ENCODE results near the gene FAM204A. TPM values are rescaled to one million over a fixed set of nuclear protein-coding genes. Genes with fewer than 3 reads are reported as not detected.

The FAM204A gene
- total RNA-seq, 5 donors from 2014 or later (not counting 1 experiment from before 2014, with no cell fraction given) = 57.1 to 63.3 (median 58.0) TPM

- WGBS (ENCODE audit: insufficient coverage) = no CpG with 5 or more reads among the region's 1 CpG
- POLR2A ChIA-PET = no interaction called here
- DNase-seq (no peak), ATAC-seq (replicated peaks in 1 of 4) (no peak)
- Histone ChIP-seq H3K4me1 (ENCODE audit: control insufficient read depth in 1 of 2, extremely low read depth in 1 of 2, insufficient read depth in 2 of 2, low read length in 2 of 2) (peaks cover 15 to 19% of the 10 kb centered on the region in 2 experiments), H3K27ac (ENCODE audit: low read length) (no peak overlapping the region), H3K9me3 (no peaks in the 10 kb centered on the region), H3K4me3 (ENCODE audit: control insufficient read depth in 1 of 2, extremely low read depth in 1 of 2, low read length in 1 of 2) (no peak overlapping the region), H3K36me3 (ENCODE audit: control insufficient read depth in 2 of 2, extremely low read depth in 1 of 2, insufficient read depth in 1 of 2, low read length in 1 of 2) (peaks cover 7 to 39% of the 10 kb centered on the region in 2 donors), H3K27me3 (replicated peaks in 1 of 2; ENCODE audit: control insufficient read depth in 2 of 2, extremely low read depth in 1 of 2, insufficient read depth in 2 of 2, low read length in 1 of 2) (no peaks in the 10 kb centered on the region)
- Mint-ChIP-seq H3K27me3 (no peaks in the 10 kb centered on the region), H3K4me3 (no peak overlapping the region), H3K9me3 (no peaks in the 10 kb centered on the region), H3K36me3 (peaks cover 35% of the 10 kb centered on the region), H3K27ac (no peak overlapping the region), H3K4me1 (peaks cover 53 to 54% (median 53%) of the 10 kb centered on the region in 3 donors)
- CTCF ChIA-PET = no interaction called here
Observed at GRCh38 chr10:118337356-118337755, 4.8 kb downstream of the FAM204A start.

- ChIA-PET CTCF (no interaction called here), POLR2A (no interaction called here)
- no peaks in the 10 kb centered on the region for H3K9me3 ChIP-seq
- WGBS (ENCODE audit: insufficient coverage) = 83% methylated on average over 2 of the region's 3 CpGs
- H3K27me3 ChIP-seq (replicated peaks in 1 of 2; ENCODE audit: control insufficient read depth in 2 of 2, extremely low read depth in 1 of 2, insufficient read depth in 2 of 2, low read length in 1 of 2) = no peaks in the 10 kb centered on the region
- no peak overlapping the region for H3K27ac ChIP-seq (ENCODE audit: low read length)
- no peak for ATAC-seq (replicated peaks in 1 of 4)
- H3K4me1 Mint-ChIP-seq = peaks cover 22 to 43% (median 25%) of the 10 kb centered on the region in 3 donors
- DNase-seq = no peak
- H3K4me1 ChIP-seq (ENCODE audit: control insufficient read depth in 1 of 2, extremely low read depth in 1 of 2, insufficient read depth in 2 of 2, low read length in 2 of 2) = no peaks in the 10 kb centered on the region
- H3K4me3 Mint-ChIP-seq = no peak overlapping the region
- H3K36me3 Mint-ChIP-seq = peaks cover 53% of the 10 kb centered on the region
- H3K36me3 ChIP-seq (ENCODE audit: control insufficient read depth in 2 of 2, extremely low read depth in 1 of 2, insufficient read depth in 1 of 2, low read length in 1 of 2) = peaks cover 7 to 60% of the 10 kb centered on the region in 2 donors
- H3K9me3 Mint-ChIP-seq = no peaks in the 10 kb centered on the region
- H3K27me3 Mint-ChIP-seq = no peaks in the 10 kb centered on the region
- H3K4me3 ChIP-seq (ENCODE audit: control insufficient read depth in 1 of 2, extremely low read depth in 1 of 2, low read length in 1 of 2) = no peak overlapping the region
- H3K27ac Mint-ChIP-seq = no peak overlapping the region
Observed at GRCh38 chr10:118333871-118334270, 8.3 kb downstream of the FAM204A start.

GRCh38 chr10:118332948-118333710, 9.0 kb downstream of the FAM204A start:
- Histone ChIP-seq H3K4me3 (ENCODE audit: control insufficient read depth in 1 of 2, extremely low read depth in 1 of 2, low read length in 1 of 2) (no peak overlapping the region), H3K36me3 (ENCODE audit: control insufficient read depth in 2 of 2, extremely low read depth in 1 of 2, insufficient read depth in 1 of 2, low read length in 1 of 2) (peaks cover 9 to 65% of the 10 kb centered on the region in 2 donors), H3K9me3 (no peaks in the 10 kb centered on the region), H3K27me3 (replicated peaks in 1 of 2; ENCODE audit: control insufficient read depth in 2 of 2, extremely low read depth in 1 of 2, insufficient read depth in 2 of 2, low read length in 1 of 2) (no peaks in the 10 kb centered on the region), H3K27ac (ENCODE audit: low read length) (no peak overlapping the region), H3K4me1 (ENCODE audit: control insufficient read depth in 1 of 2, extremely low read depth in 1 of 2, insufficient read depth in 2 of 2, low read length in 2 of 2) (no peaks in the 10 kb centered on the region)
- ChIA-PET CTCF (no interaction called here), POLR2A (no interaction called here)
- H3K27me3 Mint-ChIP-seq = no peaks in the 10 kb centered on the region
- DNase-seq = no peak
- peaks cover 56% of the 10 kb centered on the region for H3K36me3 Mint-ChIP-seq
- no peak overlapping the region for H3K4me3 Mint-ChIP-seq
- peaks cover 15 to 45% (median 20%) of the 10 kb centered on the region in 3 donors for H3K4me1 Mint-ChIP-seq
- no peak overlapping the region for H3K27ac Mint-ChIP-seq
- H3K9me3 Mint-ChIP-seq = no peaks in the 10 kb centered on the region
- WGBS (ENCODE audit: insufficient coverage) = no CpG with 5 or more reads among the region's 4 CpGs
- no peak for ATAC-seq (replicated peaks in 1 of 4)

- Mint-ChIP-seq H3K36me3 (peaks cover 63% of the 10 kb centered on the region), H3K27ac (no peak overlapping the region), H3K27me3 (no peaks in the 10 kb centered on the region), H3K9me3 (no peaks in the 10 kb centered on the region), H3K4me3 (no peak overlapping the region), H3K4me1 (peaks cover 7 to 36% (median 11%) of the 10 kb centered on the region in 3 donors)
- H3K27ac ChIP-seq (ENCODE audit: low read length) = no peak overlapping the region
- DNase-seq (no peak), ATAC-seq (replicated peaks in 1 of 4) (no peak)
- no peaks in the 10 kb centered on the region for H3K9me3 ChIP-seq
- no peaks in the 10 kb centered on the region for H3K4me1 ChIP-seq (ENCODE audit: control insufficient read depth in 1 of 2, extremely low read depth in 1 of 2, insufficient read depth in 2 of 2, low read length in 2 of 2)
- ChIA-PET POLR2A (no interaction called here), CTCF (no interaction called here)
- no CpG with 5 or more reads among the region's 1 CpG for WGBS (ENCODE audit: insufficient coverage)
- no peak overlapping the region for H3K4me3 ChIP-seq (ENCODE audit: control insufficient read depth in 1 of 2, extremely low read depth in 1 of 2, low read length in 1 of 2)
- H3K36me3 ChIP-seq (ENCODE audit: control insufficient read depth in 2 of 2, extremely low read depth in 1 of 2, insufficient read depth in 1 of 2, low read length in 1 of 2) = peaks cover 12 to 69% of the 10 kb centered on the region in 2 donors
- no peaks in the 10 kb centered on the region for H3K27me3 ChIP-seq (replicated peaks in 1 of 2; ENCODE audit: control insufficient read depth in 2 of 2, extremely low read depth in 1 of 2, insufficient read depth in 2 of 2, low read length in 1 of 2)
Observed at GRCh38 chr10:118332236-118332635, 9.9 kb downstream of the FAM204A start.

- ATAC-seq (replicated peaks in 1 of 4) = no peak
- POLR2A ChIA-PET = no interaction called here
- no peak overlapping the region for H3K4me3 Mint-ChIP-seq
Observed at GRCh38 chr10:118330295-118331076, 11.6 kb downstream of the FAM204A start.

GRCh38 chr10:118324140-118324539, 18.0 kb downstream of the FAM204A start:
- Mint-ChIP-seq H3K4me3 (no peak overlapping the region), H3K4me1 (peaks cover 6 to 13% (median 6%) of the 10 kb centered on the region in 3 donors), H3K36me3 (peaks cover 66% of the 10 kb centered on the region), H3K27me3 (no peaks in the 10 kb centered on the region), H3K9me3 (no peaks in the 10 kb centered on the region), H3K27ac (no peak overlapping the region)
- Histone ChIP-seq H3K27me3 (replicated peaks in 1 of 2; ENCODE audit: control insufficient read depth in 2 of 2, extremely low read depth in 1 of 2, insufficient read depth in 2 of 2, low read length in 1 of 2) (no peaks in the 10 kb centered on the region), H3K4me3 (ENCODE audit: control insufficient read depth in 1 of 2, extremely low read depth in 1 of 2, low read length in 1 of 2) (no peak overlapping the region), H3K36me3 (ENCODE audit: control insufficient read depth in 2 of 2, extremely low read depth in 1 of 2, insufficient read depth in 1 of 2, low read length in 1 of 2) (peaks cover 5 to 79% of the 10 kb centered on the region in 2 donors), H3K4me1 (ENCODE audit: control insufficient read depth in 1 of 2, extremely low read depth in 1 of 2, insufficient read depth in 2 of 2, low read length in 2 of 2) (no peaks in the 10 kb centered on the region), H3K27ac (ENCODE audit: low read length) (no peak overlapping the region), H3K9me3 (no peaks in the 10 kb centered on the region)
- no peak for DNase-seq
- no peak for ATAC-seq (replicated peaks in 1 of 4)
- POLR2A ChIA-PET = no interaction called here
- CTCF ChIA-PET = no interaction called here
- 67% methylated on average over 1 of the region's 2 CpGs for WGBS (ENCODE audit: insufficient coverage)

More at GRCh38 chr10:118330295-118331076, 11.6 kb downstream of the FAM204A start:
- Histone ChIP-seq H3K27ac (ENCODE audit: low read length) (no peak overlapping the region), H3K36me3 (ENCODE audit: control insufficient read depth in 2 of 2, extremely low read depth in 1 of 2, insufficient read depth in 1 of 2, low read length in 1 of 2) (peaks cover 12 to 75% of the 10 kb centered on the region in 2 donors), H3K27me3 (replicated peaks in 1 of 2; ENCODE audit: control insufficient read depth in 2 of 2, extremely low read depth in 1 of 2, insufficient read depth in 2 of 2, low read length in 1 of 2) (no peaks in the 10 kb centered on the region), H3K4me3 (ENCODE audit: control insufficient read depth in 1 of 2, extremely low read depth in 1 of 2, low read length in 1 of 2) (no peak overlapping the region), H3K9me3 (no peaks in the 10 kb centered on the region), H3K4me1 (ENCODE audit: control insufficient read depth in 1 of 2, extremely low read depth in 1 of 2, insufficient read depth in 2 of 2, low read length in 2 of 2) (no peaks in the 10 kb centered on the region)
- no peaks in the 10 kb centered on the region for H3K9me3 Mint-ChIP-seq
- H3K4me1 Mint-ChIP-seq = peaks cover 4 to 36% (median 7%) of the 10 kb centered on the region in 3 donors
- CTCF ChIA-PET = no interaction called here
- H3K27ac Mint-ChIP-seq = no peak overlapping the region
- no peak for DNase-seq
- WGBS (ENCODE audit: insufficient coverage) = 100% methylated on average over 1 of the region's 2 CpGs
- peaks cover 62% of the 10 kb centered on the region for H3K36me3 Mint-ChIP-seq
- H3K27me3 Mint-ChIP-seq = no peaks in the 10 kb centered on the region
